RWPE2 (cell line): ENCODE results near the gene FAM168A.

Experiments
- ATAC-seq: fragments of 200-7000 bp; cut with Tn5 transposase; 3 replicates; pipeline ENCODE4 v1.9.1; 2021; ENCODE audit warnings: low read depth
- DNase-seq: peaks from one replicate; pipeline ENCODE4 v3.0.0-alpha.2; 2020; ENCODE audit warnings: low spot score
- H3K27ac ChIP-seq: fragments of 450-650 bp; 2 replicates; pipeline ENCODE4 v1.5.1; 2017; ENCODE audit warnings: mild to moderate bottlenecking; ENCODE audit not compliant: poor library complexity, severe bottlenecking
- H3K27me3 ChIP-seq: fragments of 250-450 bp; sonication (Bioruptor Pico); 2 replicates; pipeline ENCODE4 v1.5.1; 2021; ENCODE audit warnings: mild to moderate bottlenecking, moderate library complexity; ENCODE audit not compliant: insufficient read depth, poor library complexity, severe bottlenecking
- H3K36me3 ChIP-seq: fragments of 250-450 bp; sonication (Bioruptor Pico); 2 replicates; pipeline ENCODE4 v1.5.1; 2020; ENCODE audit warnings: low read depth, mild to moderate bottlenecking, moderate library complexity
- H3K4me1 ChIP-seq: fragments of 250-450 bp; sonication (Bioruptor Pico); 2 replicates; pipeline ENCODE4 v1.5.1; 2021; ENCODE audit warnings: mild to moderate bottlenecking, moderate library complexity; ENCODE audit not compliant: insufficient read depth, poor library complexity, severe bottlenecking
- H3K4me3 ChIP-seq: fragments of 250-450 bp; sonication (Bioruptor Pico); 2 replicates; pipeline ENCODE4 v1.5.1; 2021; ENCODE audit warnings: mild to moderate bottlenecking, moderate library complexity; ENCODE audit not compliant: severe bottlenecking
- H3K9me3 ChIP-seq: fragments of 250-450 bp; sonication (Bioruptor Pico); 2 replicates; pipeline ENCODE4 v1.5.1; 2021; ENCODE audit warnings: mild to moderate bottlenecking, moderate library complexity; ENCODE audit not compliant: severe bottlenecking
- TF ChIP-seq, protein P1 (sequence below): fragments of 450-650 bp; IDR thresholded peaks from one replicate; pipeline ENCODE4 v1.5.1; 2017; ENCODE audit warnings: mild to moderate bottlenecking, moderate library complexity; ENCODE audit not compliant: poor library complexity, severe bottlenecking

Gene FAM168A

DNA sequence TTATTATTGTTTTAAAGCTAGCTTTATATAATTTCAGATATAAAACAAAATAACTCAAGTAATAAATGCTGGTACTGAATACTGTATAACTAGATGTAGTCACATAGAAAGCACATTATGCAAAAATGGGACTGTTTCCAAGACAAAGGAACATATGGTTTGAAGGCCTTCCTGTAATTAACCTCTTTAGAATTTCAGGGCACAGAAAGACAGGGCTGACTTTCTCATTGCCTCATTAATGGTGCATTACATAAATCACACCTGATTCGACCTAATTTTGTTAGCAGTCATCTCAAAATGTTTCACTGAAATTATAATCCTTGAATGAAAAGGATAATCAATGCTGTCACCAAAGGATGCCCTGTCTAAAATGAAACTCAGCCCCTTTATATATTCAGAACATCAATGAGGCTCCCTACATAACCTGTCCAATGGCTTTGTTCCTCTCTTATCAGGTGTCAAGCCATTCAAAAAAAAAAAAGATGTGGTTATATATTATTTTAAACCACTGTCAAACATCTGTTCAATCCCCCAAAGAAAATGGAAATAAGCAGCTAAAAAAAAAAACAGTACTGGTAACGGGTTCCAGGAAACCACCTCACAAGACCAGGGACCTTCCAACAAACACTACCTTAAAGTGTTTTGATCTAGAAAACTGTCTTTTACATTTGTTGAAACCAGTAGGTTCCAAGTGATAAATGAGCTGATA is 77.4 kb downstream of the FAM168A start:
- H3K4me1 ChIP-seq: no peaks in the 10 kb centered on the region
- DNase-seq: no peak
- H3K36me3 ChIP-seq: no peaks in the 10 kb centered on the region
- no peak for ATAC-seq
- no peak overlapping the region for H3K27ac ChIP-seq
- no peak overlapping the region for H3K4me3 ChIP-seq
- no peaks in the 10 kb centered on the region for H3K9me3 ChIP-seq
- H3K27me3 ChIP-seq: no peaks in the 10 kb centered on the region
- TF ChIP-seq, protein P1, sequence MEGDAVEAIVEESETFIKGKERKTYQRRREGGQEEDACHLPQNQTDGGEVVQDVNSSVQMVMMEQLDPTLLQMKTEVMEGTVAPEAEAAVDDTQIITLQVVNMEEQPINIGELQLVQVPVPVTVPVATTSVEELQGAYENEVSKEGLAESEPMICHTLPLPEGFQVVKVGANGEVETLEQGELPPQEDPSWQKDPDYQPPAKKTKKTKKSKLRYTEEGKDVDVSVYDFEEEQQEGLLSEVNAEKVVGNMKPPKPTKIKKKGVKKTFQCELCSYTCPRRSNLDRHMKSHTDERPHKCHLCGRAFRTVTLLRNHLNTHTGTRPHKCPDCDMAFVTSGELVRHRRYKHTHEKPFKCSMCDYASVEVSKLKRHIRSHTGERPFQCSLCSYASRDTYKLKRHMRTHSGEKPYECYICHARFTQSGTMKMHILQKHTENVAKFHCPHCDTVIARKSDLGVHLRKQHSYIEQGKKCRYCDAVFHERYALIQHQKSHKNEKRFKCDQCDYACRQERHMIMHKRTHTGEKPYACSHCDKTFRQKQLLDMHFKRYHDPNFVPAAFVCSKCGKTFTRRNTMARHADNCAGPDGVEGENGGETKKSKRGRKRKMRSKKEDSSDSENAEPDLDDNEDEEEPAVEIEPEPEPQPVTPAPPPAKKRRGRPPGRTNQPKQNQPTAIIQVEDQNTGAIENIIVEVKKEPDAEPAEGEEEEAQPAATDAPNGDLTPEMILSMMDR: no peak

DNA sequence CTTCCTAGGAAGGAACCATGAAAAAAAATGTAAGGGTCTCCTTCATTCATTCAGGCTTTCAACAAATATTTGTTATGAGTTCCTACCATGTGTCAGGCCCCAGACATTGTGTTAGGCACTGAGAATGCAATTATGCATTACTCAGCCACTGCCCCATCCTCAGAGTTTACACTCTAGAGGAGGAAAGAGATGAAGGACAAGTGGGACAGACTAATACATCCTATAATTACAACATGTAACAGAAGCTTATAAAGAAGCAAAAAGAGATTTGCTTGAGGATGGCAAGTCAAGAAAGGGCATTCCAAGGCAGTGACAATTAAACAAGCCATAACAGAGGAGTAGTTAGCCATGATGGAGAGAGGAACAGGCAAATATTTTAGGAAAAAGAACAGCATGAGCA is 78.6 kb downstream of the FAM168A start:
- H3K27ac ChIP-seq: no peak overlapping the region
- H3K4me3 ChIP-seq: no peak overlapping the region
- ATAC-seq: no peak
- H3K27me3 ChIP-seq: no peaks in the 10 kb centered on the region
- H3K4me1 ChIP-seq: no peaks in the 10 kb centered on the region
- no peaks in the 10 kb centered on the region for H3K36me3 ChIP-seq
- no peaks in the 10 kb centered on the region for H3K9me3 ChIP-seq
- no peak for DNase-seq
- TF ChIP-seq, protein P1: no peak

DNA sequence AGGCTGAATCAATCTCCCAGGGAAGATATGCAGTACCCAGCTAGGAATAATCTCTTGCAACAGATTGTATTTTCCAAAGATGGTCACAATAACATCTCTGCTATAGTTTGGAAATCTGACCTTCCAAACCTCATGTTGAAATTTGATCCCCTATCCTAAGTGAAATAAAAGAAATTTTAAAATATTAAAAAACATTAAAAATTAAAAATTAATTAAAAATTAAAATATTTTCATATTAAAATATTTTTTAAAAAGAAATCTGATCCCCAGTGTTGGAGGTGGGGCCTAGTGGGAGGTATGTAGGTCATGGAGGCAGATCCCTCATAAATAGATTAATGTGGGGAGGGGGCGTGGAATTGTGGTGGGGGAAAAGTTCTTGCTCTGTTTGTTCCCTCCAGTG is 79.7 kb downstream of the FAM168A start:
- TF ChIP-seq, protein P1: no peak

DNA sequence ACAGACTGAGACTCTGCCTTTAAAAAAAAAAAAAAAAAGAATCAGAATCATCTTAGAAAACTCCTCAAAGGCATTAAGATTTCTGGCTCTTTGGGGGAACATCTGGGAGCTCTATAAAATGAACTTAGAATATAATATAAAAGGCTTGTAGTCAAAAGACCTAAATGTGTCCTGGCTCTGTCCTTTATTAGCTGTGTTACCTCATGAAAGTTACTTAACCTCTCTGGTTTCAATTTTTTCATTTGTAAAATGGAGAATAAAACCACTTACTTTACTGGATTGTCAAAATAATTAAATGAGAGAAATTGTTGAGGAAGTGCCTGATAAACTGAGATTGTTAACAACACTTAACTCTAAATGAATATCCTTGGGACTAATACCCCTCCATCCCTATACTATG is 81.8 kb downstream of the FAM168A start:
- no peak for ATAC-seq
- H3K4me1 ChIP-seq: peaks cover 7% of the 10 kb centered on the region

More for the DNA sequence above, 79.7 kb downstream of the FAM168A start:
- DNase-seq: no peak
- no peak for ATAC-seq
- Histone ChIP-seq H3K27me3 (no peaks in the 10 kb centered on the region), H3K4me1 (peaks cover 7% of the 10 kb centered on the region), H3K4me3 (no peak overlapping the region), H3K9me3 (no peaks in the 10 kb centered on the region), H3K27ac (no peak overlapping the region), H3K36me3 (no peaks in the 10 kb centered on the region)

DNA sequence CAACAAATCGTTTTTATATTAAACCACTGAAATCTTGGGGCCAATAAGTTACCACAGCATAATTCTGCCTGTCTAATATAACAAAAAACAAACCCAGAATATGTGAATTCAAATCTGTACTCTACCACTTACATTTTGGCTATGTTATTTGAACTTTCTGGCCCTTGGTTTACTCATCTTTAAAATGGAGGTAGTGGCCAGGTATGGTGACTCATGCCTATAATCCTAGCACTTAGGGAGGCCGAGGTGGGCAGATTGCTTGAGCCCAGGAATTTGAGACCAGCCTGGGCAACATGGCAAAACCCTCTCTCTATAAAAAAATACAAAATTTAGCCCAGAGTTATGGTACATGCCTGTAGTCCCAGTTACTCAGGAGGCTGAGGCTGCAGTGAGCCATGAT is 84.2 kb downstream of the FAM168A start:
- Histone ChIP-seq H3K27me3 (no peaks in the 10 kb centered on the region), H3K4me1 (peaks cover 7% of the 10 kb centered on the region), H3K27ac (no peak overlapping the region), H3K36me3 (no peaks in the 10 kb centered on the region), H3K4me3 (no peak overlapping the region), H3K9me3 (no peaks in the 10 kb centered on the region)
- DNase-seq (no peak), ATAC-seq (no peak)
- TF ChIP-seq, protein P1: no peak

More for the DNA sequence above, 81.8 kb downstream of the FAM168A start:
- Histone ChIP-seq H3K4me3 (no peak overlapping the region), H3K36me3 (no peaks in the 10 kb centered on the region), H3K27ac (no peak overlapping the region), H3K27me3 (no peaks in the 10 kb centered on the region), H3K9me3 (no peaks in the 10 kb centered on the region)
- DNase-seq: no peak
- TF ChIP-seq, protein P1: no peak
